Measurements from ENCODE around the gene ARHGAP24. TPM values are rescaled to one million over a fixed set of nuclear protein-coding genes. Genes with fewer than 3 reads are reported as not detected.

ARHGAP24 gene
- total and polyA plus RNA-seq, 10 of the 15 experiments (the other 5 are each of a cell fraction or from before 2014, with no cell fraction given): 0.10 to 4.2 (median 0.52) TPM

DNA sequence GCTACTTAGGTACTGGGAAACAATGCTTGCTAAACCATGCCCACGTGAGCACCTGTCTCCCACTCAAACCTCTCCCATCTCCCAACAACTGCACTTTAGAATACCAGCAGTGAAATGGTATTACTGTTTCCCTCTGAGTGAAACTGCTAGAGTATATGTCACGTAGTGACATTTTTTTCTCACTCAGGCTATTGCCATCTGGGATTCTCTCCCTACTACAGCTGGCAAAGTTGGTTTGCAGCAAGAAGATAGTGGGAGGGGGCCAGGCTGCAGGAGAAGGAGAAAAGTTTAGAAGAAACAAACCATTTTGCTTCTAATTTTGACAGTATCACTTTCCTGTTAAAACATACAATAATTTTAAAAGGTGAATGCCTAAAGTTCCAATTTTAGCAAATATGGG lies 526.6 kb downstream of the ARHGAP24 start (continued):
- TF ChIP-seq, protein P1, sequence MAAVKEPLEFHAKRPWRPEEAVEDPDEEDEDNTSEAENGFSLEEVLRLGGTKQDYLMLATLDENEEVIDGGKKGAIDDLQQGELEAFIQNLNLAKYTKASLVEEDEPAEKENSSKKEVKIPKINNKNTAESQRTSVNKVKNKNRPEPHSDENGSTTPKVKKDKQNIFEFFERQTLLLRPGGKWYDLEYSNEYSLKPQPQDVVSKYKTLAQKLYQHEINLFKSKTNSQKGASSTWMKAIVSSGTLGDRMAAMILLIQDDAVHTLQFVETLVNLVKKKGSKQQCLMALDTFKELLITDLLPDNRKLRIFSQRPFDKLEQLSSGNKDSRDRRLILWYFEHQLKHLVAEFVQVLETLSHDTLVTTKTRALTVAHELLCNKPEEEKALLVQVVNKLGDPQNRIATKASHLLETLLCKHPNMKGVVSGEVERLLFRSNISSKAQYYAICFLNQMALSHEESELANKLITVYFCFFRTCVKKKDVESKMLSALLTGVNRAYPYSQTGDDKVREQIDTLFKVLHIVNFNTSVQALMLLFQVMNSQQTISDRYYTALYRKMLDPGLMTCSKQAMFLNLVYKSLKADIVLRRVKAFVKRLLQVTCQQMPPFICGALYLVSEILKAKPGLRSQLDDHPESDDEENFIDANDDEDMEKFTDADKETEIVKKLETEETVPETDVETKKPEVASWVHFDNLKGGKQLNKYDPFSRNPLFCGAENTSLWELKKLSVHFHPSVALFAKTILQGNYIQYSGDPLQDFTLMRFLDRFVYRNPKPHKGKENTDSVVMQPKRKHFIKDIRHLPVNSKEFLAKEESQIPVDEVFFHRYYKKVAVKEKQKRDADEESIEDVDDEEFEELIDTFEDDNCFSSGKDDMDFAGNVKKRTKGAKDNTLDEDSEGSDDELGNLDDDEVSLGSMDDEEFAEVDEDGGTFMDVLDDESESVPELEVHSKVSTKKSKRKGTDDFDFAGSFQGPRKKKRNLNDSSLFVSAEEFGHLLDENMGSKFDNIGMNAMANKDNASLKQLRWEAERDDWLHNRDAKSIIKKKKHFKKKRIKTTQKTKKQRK (IDR thresholded peaks at IDR 0.05; ENCODE audit: low read depth, low read length): no peak
- TF ChIP-seq, protein P2, sequence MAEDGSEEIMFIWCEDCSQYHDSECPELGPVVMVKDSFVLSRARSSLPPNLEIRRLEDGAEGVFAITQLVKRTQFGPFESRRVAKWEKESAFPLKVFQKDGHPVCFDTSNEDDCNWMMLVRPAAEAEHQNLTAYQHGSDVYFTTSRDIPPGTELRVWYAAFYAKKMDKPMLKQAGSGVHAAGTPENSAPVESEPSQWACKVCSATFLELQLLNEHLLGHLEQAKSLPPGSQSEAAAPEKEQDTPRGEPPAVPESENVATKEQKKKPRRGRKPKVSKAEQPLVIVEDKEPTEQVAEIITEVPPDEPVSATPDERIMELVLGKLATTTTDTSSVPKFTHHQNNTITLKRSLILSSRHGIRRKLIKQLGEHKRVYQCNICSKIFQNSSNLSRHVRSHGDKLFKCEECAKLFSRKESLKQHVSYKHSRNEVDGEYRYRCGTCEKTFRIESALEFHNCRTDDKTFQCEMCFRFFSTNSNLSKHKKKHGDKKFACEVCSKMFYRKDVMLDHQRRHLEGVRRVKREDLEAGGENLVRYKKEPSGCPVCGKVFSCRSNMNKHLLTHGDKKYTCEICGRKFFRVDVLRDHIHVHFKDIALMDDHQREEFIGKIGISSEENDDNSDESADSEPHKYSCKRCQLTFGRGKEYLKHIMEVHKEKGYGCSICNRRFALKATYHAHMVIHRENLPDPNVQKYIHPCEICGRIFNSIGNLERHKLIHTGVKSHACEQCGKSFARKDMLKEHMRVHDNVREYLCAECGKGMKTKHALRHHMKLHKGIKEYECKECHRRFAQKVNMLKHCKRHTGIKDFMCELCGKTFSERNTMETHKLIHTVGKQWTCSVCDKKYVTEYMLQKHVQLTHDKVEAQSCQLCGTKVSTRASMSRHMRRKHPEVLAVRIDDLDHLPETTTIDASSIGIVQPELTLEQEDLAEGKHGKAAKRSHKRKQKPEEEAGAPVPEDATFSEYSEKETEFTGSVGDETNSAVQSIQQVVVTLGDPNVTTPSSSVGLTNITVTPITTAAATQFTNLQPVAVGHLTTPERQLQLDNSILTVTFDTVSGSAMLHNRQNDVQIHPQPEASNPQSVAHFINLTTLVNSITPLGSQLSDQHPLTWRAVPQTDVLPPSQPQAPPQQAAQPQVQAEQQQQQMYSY (CRISPR knock-in tag; IDR thresholded peaks at IDR 0.05): no peak
- TF ChIP-seq POU2F2 (IDR thresholded peaks at IDR 0.05; ENCODE audit: borderline replicate concordance, low read depth, low read length): no peak
- TF ChIP-seq KDM1A (IDR thresholded peaks at IDR 0.05; ENCODE audit: borderline replicate concordance): no peak
- no peak for TF ChIP-seq CHD2 (IDR thresholded peaks at IDR 0.05; ENCODE audit: borderline replicate concordance, low read depth, low read length)
- TF ChIP-seq DPF2 (IDR thresholded peaks at IDR 0.05): no peak
